Islet precursor cell (in vitro differentiated cells): Measurements from ENCODE around the gene SLC2A10.
"Not testable (repeated sequence)": the region's sequence is repeated elsewhere in the genome, so short reads cannot be mapped to it uniquely, and the experiment has no call there.

Experiments used
- DNase-seq: peaks from one replicate; pipeline ENCODE4 v3.0.0-alpha.2; 2018

SLC2A10 gene

GRCh38 chr20:46709459-46710152, at the start of gene SLC2A10:
Gene SLC2A10 (plus strand): TSS chr20:46709649. CDS start chr20:46709737, 88 bp downstream.
- DNase-seq = peak; percentile 79

- no peak for DNase-seq
These were observed 49.0 kb upstream of the SLC2A10 start for GRCh38 chr20:46660487-46660886.

GRCh38 chr20:46661659-46662058, 47.8 kb upstream of the SLC2A10 start:
- DNase-seq = no peak

- no peak for DNase-seq
These were observed 45.9 kb upstream of the SLC2A10 start for GRCh38 chr20:46663531-46663930.

GRCh38 chr20:46665602-46666001, 43.8 kb upstream of the SLC2A10 start:
- DNase-seq = no peak

- no peak for DNase-seq
These were observed 43.1 kb upstream of the SLC2A10 start for GRCh38 chr20:46666306-46666705.

- DNase-seq = no peak
These were observed 42.5 kb upstream of the SLC2A10 start for GRCh38 chr20:46666818-46667515.

- no peak for DNase-seq
These were observed 39.2 kb upstream of the SLC2A10 start for GRCh38 chr20:46670228-46670584.

GRCh38 chr20:46670585-46671584, 38.6 kb upstream of the SLC2A10 start:
- DNase-seq = no peak

- DNase-seq = no peak
These were observed 37.4 kb upstream of the SLC2A10 start for GRCh38 chr20:46671866-46672542.

GRCh38 chr20:46672543-46673148, 36.8 kb upstream of the SLC2A10 start:
- DNase-seq = no peak

GRCh38 chr20:46673394-46674252, 35.8 kb upstream of the SLC2A10 start:
- no peak for DNase-seq

GRCh38 chr20:46674253-46675083, 35.0 kb upstream of the SLC2A10 start:
- no peak for DNase-seq

- not testable (repeated sequence) for DNase-seq
These were observed 32.7 kb upstream of the SLC2A10 start for GRCh38 chr20:46676649-46677316.

- no peak for DNase-seq
These were observed 31.8 kb upstream of the SLC2A10 start for GRCh38 chr20:46677608-46678007.

- DNase-seq = no peak
These were observed 30.9 kb upstream of the SLC2A10 start for GRCh38 chr20:46678516-46678915.

- no peak for DNase-seq
These were observed 28.8 kb upstream of the SLC2A10 start for GRCh38 chr20:46680684-46681031.

- peak; percentile 83 for DNase-seq
These were observed 28.2 kb upstream of the SLC2A10 start for GRCh38 chr20:46681032-46681854.
